ENCODE data around the gene IL2RA. TPM values are rescaled to one million over a fixed set of nuclear protein-coding genes. Genes with fewer than 3 reads are reported as not detected.

Gene IL2RA
- total RNA-seq, 2 donors from 2014 or later: 1,064 to 1,187 TPM

GRCh38 chr10:6061056-6061455, 1.1 kb downstream of the IL2RA start:
- peak overlapping the region; percentile 97 to 98 for H3K27ac Mint-ChIP-seq
- peaks cover 1% of the 10 kb centered on the region for H3K9me3 Mint-ChIP-seq
- DNase-seq (ENCODE audit: low spot score) (no peak), ATAC-seq (no peak)
- H3K36me3 Mint-ChIP-seq: peaks cover 53% of the 10 kb centered on the region
- H3K27me3 Mint-ChIP-seq: no peaks in the 10 kb centered on the region
- peak overlapping the region; percentile 92 for H3K4me3 Mint-ChIP-seq
- H3K4me1 Mint-ChIP-seq (ENCODE audit: low read depth in 2 of 2): peaks cover 55 to 79% of the 10 kb centered on the region in 2 donors

GRCh38 chr10:6059506-6059905, 2.7 kb downstream of the IL2RA start:
- ATAC-seq: no peak
- no peaks in the 10 kb centered on the region for H3K9me3 Mint-ChIP-seq
- H3K4me3 Mint-ChIP-seq: peak overlapping the region; percentile 92
- peaks cover 53 to 73% of the 10 kb centered on the region in 2 donors for H3K4me1 Mint-ChIP-seq (ENCODE audit: low read depth in 2 of 2)
- peaks cover 60% of the 10 kb centered on the region for H3K36me3 Mint-ChIP-seq
- no peaks in the 10 kb centered on the region for H3K27me3 Mint-ChIP-seq
- no peak for DNase-seq (ENCODE audit: low spot score)
- peak overlapping the region; percentile 97 to 98 for H3K27ac Mint-ChIP-seq

GRCh38 chr10:6058682-6059475, 3.3 kb downstream of the IL2RA start:
- H3K27ac Mint-ChIP-seq: peak overlapping the region; percentile 97 to 98

GRCh38 chr10:6056411-6057135, 5.6 kb downstream of the IL2RA start:
- Mint-ChIP-seq H3K4me3 (peak overlapping the region; percentile 92), H3K27me3 (no peaks in the 10 kb centered on the region), H3K36me3 (peaks cover 77% of the 10 kb centered on the region), H3K9me3 (no peaks in the 10 kb centered on the region), H3K4me1 (ENCODE audit: low read depth in 2 of 2) (peaks cover 69 to 79% of the 10 kb centered on the region in 2 donors), H3K27ac (peak overlapping the region; percentile 97 to 98)
- no peak for ATAC-seq
- no peak for DNase-seq (ENCODE audit: low spot score)

More at GRCh38 chr10:6058682-6059475, 3.3 kb downstream of the IL2RA start:
- Mint-ChIP-seq H3K4me3 (peak overlapping the region; percentile 92), H3K36me3 (peaks cover 67% of the 10 kb centered on the region), H3K9me3 (no peaks in the 10 kb centered on the region), H3K4me1 (ENCODE audit: low read depth in 2 of 2) (peaks cover 53 to 73% of the 10 kb centered on the region in 2 donors), H3K27me3 (no peaks in the 10 kb centered on the region)
- peak; percentile 59 to 70 for ATAC-seq
- DNase-seq (ENCODE audit: low spot score): no peak

GRCh38 chr10:6055929-6056328, 6.2 kb downstream of the IL2RA start:
- Mint-ChIP-seq H3K4me3 (peak overlapping the region; percentile 92), H3K27me3 (no peaks in the 10 kb centered on the region), H3K9me3 (no peaks in the 10 kb centered on the region), H3K4me1 (ENCODE audit: low read depth in 2 of 2) (peaks cover 73 to 83% of the 10 kb centered on the region in 2 donors), H3K36me3 (peaks cover 71% of the 10 kb centered on the region), H3K27ac (peak overlapping the region; percentile 97 to 98)
- ATAC-seq: no peak
- DNase-seq (ENCODE audit: low spot score): no peak

GRCh38 chr10:6054884-6055283, 7.3 kb downstream of the IL2RA start:
- no peaks in the 10 kb centered on the region for H3K27me3 Mint-ChIP-seq
- peak overlapping the region; percentile 94 to 98 for H3K27ac Mint-ChIP-seq
- peaks cover 81 to 90% of the 10 kb centered on the region in 2 donors for H3K4me1 Mint-ChIP-seq (ENCODE audit: low read depth in 2 of 2)
- ATAC-seq (no peak), DNase-seq (ENCODE audit: low spot score) (no peak)
- no peaks in the 10 kb centered on the region for H3K9me3 Mint-ChIP-seq
- H3K36me3 Mint-ChIP-seq: peaks cover 66% of the 10 kb centered on the region
- H3K4me3 Mint-ChIP-seq: peak overlapping the region; percentile 89

GRCh38 chr10:6053816-6054631, 8.1 kb downstream of the IL2RA start:
- no peak for DNase-seq (ENCODE audit: low spot score)

GRCh38 chr10:6053303-6053702, 8.9 kb downstream of the IL2RA start:
- ATAC-seq (no peak), DNase-seq (ENCODE audit: low spot score) (no peak)
- Mint-ChIP-seq H3K4me3 (peak overlapping the region; percentile 89), H3K27ac (peak overlapping the region; percentile 94 to 98), H3K4me1 (ENCODE audit: low read depth in 2 of 2) (peaks cover 85 to 90% of the 10 kb centered on the region in 2 donors), H3K27me3 (no peaks in the 10 kb centered on the region), H3K36me3 (peaks cover 63% of the 10 kb centered on the region), H3K9me3 (no peaks in the 10 kb centered on the region)

More at GRCh38 chr10:6053816-6054631, 8.1 kb downstream of the IL2RA start:
- Mint-ChIP-seq H3K36me3 (peaks cover 63% of the 10 kb centered on the region), H3K4me1 (ENCODE audit: low read depth in 2 of 2) (peaks cover 84 to 90% of the 10 kb centered on the region in 2 donors), H3K27ac (peak overlapping the region; percentile 94 to 98), H3K4me3 (peak overlapping the region; percentile 89), H3K27me3 (no peaks in the 10 kb centered on the region), H3K9me3 (no peaks in the 10 kb centered on the region)
- ATAC-seq: no peak

GRCh38 chr10:6052247-6053221, 9.6 kb downstream of the IL2RA start:
- Mint-ChIP-seq H3K9me3 (no peaks in the 10 kb centered on the region), H3K27me3 (no peaks in the 10 kb centered on the region), H3K36me3 (peaks cover 61% of the 10 kb centered on the region), H3K27ac (peak overlapping the region; percentile 94 to 98), H3K4me1 (ENCODE audit: low read depth in 2 of 2) (peaks cover 83 to 88% of the 10 kb centered on the region in 2 donors), H3K4me3 (peak overlapping the region; percentile 89)
- peak; percentile 91 for DNase-seq (ENCODE audit: low spot score)
- peak; percentile 56 to 68 for ATAC-seq

GRCh38 chr10:6050801-6051445, 11.2 kb downstream of the IL2RA start:
- peaks cover 84 to 88% of the 10 kb centered on the region in 2 donors for H3K4me1 Mint-ChIP-seq (ENCODE audit: low read depth in 2 of 2)
- H3K9me3 Mint-ChIP-seq: no peaks in the 10 kb centered on the region
- H3K27ac Mint-ChIP-seq: peak overlapping the region; percentile 94 to 98
- ATAC-seq (peak; percentile 86 to 90), DNase-seq (ENCODE audit: low spot score) (peak; percentile 99)
- peak overlapping the region; percentile 82 for H3K4me3 Mint-ChIP-seq
- no peaks in the 10 kb centered on the region for H3K27me3 Mint-ChIP-seq
- peaks cover 54% of the 10 kb centered on the region for H3K36me3 Mint-ChIP-seq

- H3K9me3 Mint-ChIP-seq: no peaks in the 10 kb centered on the region
Observed at GRCh38 chr10:6049031-6049400, 13.2 kb downstream of the IL2RA start.

More at GRCh38 chr10:6049031-6049400, 13.2 kb downstream of the IL2RA start:
- DNase-seq (ENCODE audit: low spot score): no peak
- peaks cover 89 to 93% of the 10 kb centered on the region in 2 donors for H3K4me1 Mint-ChIP-seq (ENCODE audit: low read depth in 2 of 2)
- H3K4me3 Mint-ChIP-seq: peak overlapping the region; percentile 82
- peaks cover 53% of the 10 kb centered on the region for H3K36me3 Mint-ChIP-seq
- no peak for ATAC-seq
- H3K27ac Mint-ChIP-seq: peak overlapping the region; percentile 94 to 98
- no peaks in the 10 kb centered on the region for H3K27me3 Mint-ChIP-seq

All from natural killer cell treated with Interleukin-12 subunit alpha and Interleukin-12 subunit beta and Interleukin-15 and Interleukin-18, amount 100 ng/mL, for 72 hours (primary cell).